Measurements from ENCODE around the gene PRRC1. TPM values are rescaled to one million over a fixed set of nuclear protein-coding genes. Genes with fewer than 3 reads are reported as not detected.

Gene PRRC1
- 47.1 and 56.7 TPM in 2 replicates for total RNA-seq (2021)
- percentile 88 among the genes with signal in this experiment for Bru-seq, nascent RNA
- percentile 92 among the genes with signal in this experiment for BruChase-seq, experiment 1, labeled RNA remaining after a 2-hour chase
- percentile 86 among the genes with signal in this experiment for BruChase-seq, experiment 2, labeled RNA remaining after a 6-hour chase
- long read RNA-seq, full-length matches to known transcripts: 94 of 113 reads
- long read RNA-seq, partial matches to known transcripts: 14 of 113 reads
- long read RNA-seq, other reads (novel, unspliced or antisense): 5 of 113 reads

GRCh38 chr5:127517480-127518318, at the start of gene PRRC1:
PRRC1 (plus strand) TSS chr5:127517640; CDS start chr5:127523480, 5,840 bp downstream.
- peaks cover 15% of the 10 kb centered on the region for H3K9me3 ChIP-seq (ENCODE audit: low read depth, low read length, poor library complexity, severe bottlenecking)
- H3K4me1 ChIP-seq (ENCODE audit: insufficient read depth, low read length, poor library complexity, severe bottlenecking): peaks cover 3% of the 10 kb centered on the region
- no peaks in the 10 kb centered on the region for H3K27me3 ChIP-seq (replicated peaks; ENCODE audit: insufficient read depth, low read depth, low read length, poor library complexity)
- peaks cover 19% of the 10 kb centered on the region for H3K36me3 ChIP-seq (ENCODE audit: insufficient read depth, low read length, poor library complexity, severe bottlenecking)
- H3K27ac ChIP-seq (ENCODE audit: low read depth, low read length, poor library complexity, severe bottlenecking): peak within 1 kb of the TSS; percentile 70
- peak within 1 kb of the TSS; percentile 96 for H3K4me3 ChIP-seq (ENCODE audit: low read depth, low read length, poor library complexity, severe bottlenecking)
- intact Hi-C loops (cut with micrococcal nuclease; ENCODE audit: unreplicated experiment): no loop called here
- POLR2A ChIA-PET (ENCODE audit: low non-redundant PET): no interaction called here
- no TSS peak for BruUV-seq (replicated peaks)
- TF ChIP-seq EZH2 (IDR thresholded peaks at IDR 0.05; ENCODE audit: borderline replicate concordance, low read depth, low read length, poor library complexity, severe bottlenecking): no peak
- TF ChIP-seq, protein P1, sequence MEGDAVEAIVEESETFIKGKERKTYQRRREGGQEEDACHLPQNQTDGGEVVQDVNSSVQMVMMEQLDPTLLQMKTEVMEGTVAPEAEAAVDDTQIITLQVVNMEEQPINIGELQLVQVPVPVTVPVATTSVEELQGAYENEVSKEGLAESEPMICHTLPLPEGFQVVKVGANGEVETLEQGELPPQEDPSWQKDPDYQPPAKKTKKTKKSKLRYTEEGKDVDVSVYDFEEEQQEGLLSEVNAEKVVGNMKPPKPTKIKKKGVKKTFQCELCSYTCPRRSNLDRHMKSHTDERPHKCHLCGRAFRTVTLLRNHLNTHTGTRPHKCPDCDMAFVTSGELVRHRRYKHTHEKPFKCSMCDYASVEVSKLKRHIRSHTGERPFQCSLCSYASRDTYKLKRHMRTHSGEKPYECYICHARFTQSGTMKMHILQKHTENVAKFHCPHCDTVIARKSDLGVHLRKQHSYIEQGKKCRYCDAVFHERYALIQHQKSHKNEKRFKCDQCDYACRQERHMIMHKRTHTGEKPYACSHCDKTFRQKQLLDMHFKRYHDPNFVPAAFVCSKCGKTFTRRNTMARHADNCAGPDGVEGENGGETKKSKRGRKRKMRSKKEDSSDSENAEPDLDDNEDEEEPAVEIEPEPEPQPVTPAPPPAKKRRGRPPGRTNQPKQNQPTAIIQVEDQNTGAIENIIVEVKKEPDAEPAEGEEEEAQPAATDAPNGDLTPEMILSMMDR (conservative IDR thresholded peaks at IDR 0.05; ENCODE audit: low read depth, low read length): no peak
- CTCF ChIA-PET: no interaction called here
- peak; percentile 89 for DNase-seq (ENCODE audit: low spot score)

GRCh38 chr5:127471211-127471610, 46.2 kb upstream of the PRRC1 start:
- BruUV-seq (replicated peaks): no TSS peak
- no peak for DNase-seq (ENCODE audit: low spot score)
- H3K27me3 ChIP-seq (replicated peaks; ENCODE audit: insufficient read depth, low read depth, low read length, poor library complexity): peaks cover 2% of the 10 kb centered on the region
- ChIA-PET CTCF (no interaction called here), POLR2A (ENCODE audit: low non-redundant PET) (no interaction called here)
- intact Hi-C loops (cut with micrococcal nuclease; ENCODE audit: unreplicated experiment): no loop called here
- no peaks in the 10 kb centered on the region for H3K36me3 ChIP-seq (ENCODE audit: insufficient read depth, low read length, poor library complexity, severe bottlenecking)
- H3K4me1 ChIP-seq (ENCODE audit: insufficient read depth, low read length, poor library complexity, severe bottlenecking): no peaks in the 10 kb centered on the region
- TF ChIP-seq, protein P1 (conservative IDR thresholded peaks at IDR 0.05; ENCODE audit: low read depth, low read length): no peak
- no peak for TF ChIP-seq EZH2 (IDR thresholded peaks at IDR 0.05; ENCODE audit: borderline replicate concordance, low read depth, low read length, poor library complexity, severe bottlenecking)
- no peak overlapping the region for H3K27ac ChIP-seq (ENCODE audit: low read depth, low read length, poor library complexity, severe bottlenecking)
- H3K9me3 ChIP-seq (ENCODE audit: low read depth, low read length, poor library complexity, severe bottlenecking): no peaks in the 10 kb centered on the region
- H3K4me3 ChIP-seq (ENCODE audit: low read depth, low read length, poor library complexity, severe bottlenecking): no peak overlapping the region

DNA sequence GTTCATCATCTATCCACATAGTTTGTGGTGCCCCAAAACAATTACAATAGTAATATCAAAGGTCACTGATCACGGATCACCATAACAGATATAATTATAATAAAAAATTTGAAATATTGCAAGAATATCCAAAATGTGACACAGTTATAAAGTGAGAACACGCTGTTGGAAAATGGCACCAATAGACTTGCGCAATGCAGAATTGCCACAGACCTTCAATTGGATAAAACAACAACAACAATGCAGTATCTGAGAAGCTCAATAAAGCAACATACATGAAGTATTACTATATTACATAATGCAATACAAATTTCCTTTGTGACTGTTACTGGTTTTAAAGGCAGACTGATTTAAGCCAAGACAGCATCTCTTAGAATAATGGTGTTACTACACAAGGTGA, 44.7 kb upstream of the PRRC1 start:
- no peak overlapping the region for H3K4me3 ChIP-seq (ENCODE audit: low read depth, low read length, poor library complexity, severe bottlenecking)

More for the DNA sequence above, 44.7 kb upstream of the PRRC1 start:
- POLR2A ChIA-PET (ENCODE audit: low non-redundant PET): no interaction called here
- DNase-seq (ENCODE audit: low spot score): no peak
- Histone ChIP-seq H3K27ac (ENCODE audit: low read depth, low read length, poor library complexity, severe bottlenecking) (no peak overlapping the region), H3K9me3 (ENCODE audit: low read depth, low read length, poor library complexity, severe bottlenecking) (no peaks in the 10 kb centered on the region), H3K27me3 (replicated peaks; ENCODE audit: insufficient read depth, low read depth, low read length, poor library complexity) (peaks cover 3% of the 10 kb centered on the region), H3K36me3 (ENCODE audit: insufficient read depth, low read length, poor library complexity, severe bottlenecking) (no peaks in the 10 kb centered on the region), H3K4me1 (ENCODE audit: insufficient read depth, low read length, poor library complexity, severe bottlenecking) (no peaks in the 10 kb centered on the region)
- CTCF ChIA-PET: no interaction called here
- BruUV-seq (replicated peaks): no TSS peak
- TF ChIP-seq, protein P1 (conservative IDR thresholded peaks at IDR 0.05; ENCODE audit: low read depth, low read length): no peak
- no peak for TF ChIP-seq EZH2 (IDR thresholded peaks at IDR 0.05; ENCODE audit: borderline replicate concordance, low read depth, low read length, poor library complexity, severe bottlenecking)
- intact Hi-C loops (cut with micrococcal nuclease; ENCODE audit: unreplicated experiment): no loop called here

Data from A673 (cell line).